ENCODE data around the gene ABR.

ABR gene

DNA sequence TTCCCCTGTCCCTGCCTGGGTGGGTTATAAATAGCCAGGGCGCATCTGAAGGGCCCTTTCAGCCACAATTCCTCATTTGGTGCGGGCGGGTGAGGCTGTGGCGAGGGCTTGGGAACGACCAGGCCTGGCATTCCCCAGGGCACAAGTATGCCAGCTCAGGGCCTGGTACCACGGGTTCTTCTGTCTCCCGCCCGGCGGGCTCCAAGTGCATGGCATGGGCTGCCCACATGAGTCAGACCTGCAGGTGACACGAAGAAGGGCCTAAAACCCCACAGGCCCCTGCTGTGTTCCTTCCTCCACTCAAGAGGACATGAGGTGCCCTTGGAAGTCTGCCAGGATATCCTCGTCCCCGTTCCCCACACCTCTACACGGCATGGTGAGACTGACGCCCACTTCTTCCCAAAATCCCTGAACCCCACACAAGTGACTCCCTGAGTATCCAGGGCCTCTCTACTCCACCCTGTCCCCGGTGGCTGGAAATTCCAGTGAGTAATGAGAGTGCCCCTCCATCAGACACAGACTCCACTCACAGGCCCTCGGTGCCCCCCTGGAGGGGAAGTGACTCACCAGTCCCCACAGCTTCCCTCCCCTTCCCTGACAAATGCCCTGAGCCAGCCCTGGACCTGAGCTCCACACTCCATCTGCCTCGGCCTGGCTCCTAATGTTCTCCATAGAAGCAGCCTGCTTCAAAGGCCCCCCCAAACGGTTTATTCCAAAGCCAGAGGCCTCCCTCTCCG is 68.8 kb downstream of the ABR start:
- ChIA-PET CTCF (interaction anchor here (0.8 to 1.3 kb wide), 5 partner anchors 11 to 78 kb away, joined by 3 to 7 read pairs (median 3); no protein-coding TSS in a partner anchor), POLR2A (interaction anchor here (0.6 kb wide), 1 partner anchor 109 kb away, joined by 3 read pairs; no protein-coding TSS in a partner anchor)
- Histone ChIP-seq H3K4me3 (ENCODE audit: control insufficient read depth in 1 of 7, extremely low read depth in 1 of 7, insufficient read depth in 4 of 7, low read depth in 2 of 7, low read length in 6 of 7) (peak overlapping the region in 4 of 7 experiments; percentile 19 to 40 (median 38)), H3K27ac (ENCODE audit: insufficient read depth in 1 of 2, low read depth in 1 of 2, low read length in 2 of 2, poor library complexity in 1 of 2, severe bottlenecking in 2 of 2) (peak overlapping the region; percentile 61 to 71), H3K9me3 (ENCODE audit: control extremely low read depth in 1 of 5, control insufficient read depth in 4 of 5, insufficient read depth in 2 of 5, low read depth in 1 of 5, low read length in 4 of 5) (no peaks in the 10 kb centered on the region), H3K4me1 (ENCODE audit: control extremely low read depth in 1 of 4, control insufficient read depth in 4 of 4, insufficient read depth in 4 of 4, low read length in 3 of 4) (peaks cover 0 to 66% (median 57%) of the 10 kb centered on the region in 4 experiments), H3K36me3 (ENCODE audit: control insufficient read depth in 4 of 4, insufficient read depth in 4 of 4, low read length in 3 of 4) (peaks cover 0 to 8% (median 0%) of the 10 kb centered on the region in 4 experiments), H3K27me3 (replicated peaks in 2 of 5; ENCODE audit: control insufficient read depth in 4 of 5, insufficient read depth in 5 of 5, low read length in 4 of 5) (no peaks in the 10 kb centered on the region)
- 30% methylated on average over 18 of the region's 19 CpGs for WGBS (ENCODE audit: insufficient coverage)
- DNase-seq = peak; percentile 82 to 94 (median 90)

- Histone ChIP-seq H3K4me1 (ENCODE audit: control extremely low read depth in 1 of 4, control insufficient read depth in 4 of 4, insufficient read depth in 4 of 4, low read length in 3 of 4) (peaks cover 0 to 69% (median 57%) of the 10 kb centered on the region in 4 experiments), H3K36me3 (ENCODE audit: control insufficient read depth in 4 of 4, insufficient read depth in 4 of 4, low read length in 3 of 4) (peaks cover 0 to 8% (median 0%) of the 10 kb centered on the region in 4 experiments), H3K27ac (ENCODE audit: insufficient read depth in 1 of 2, low read depth in 1 of 2, low read length in 2 of 2, poor library complexity in 1 of 2, severe bottlenecking in 2 of 2) (peak overlapping the region; percentile 61 to 71), H3K9me3 (ENCODE audit: control extremely low read depth in 1 of 5, control insufficient read depth in 4 of 5, insufficient read depth in 2 of 5, low read depth in 1 of 5, low read length in 4 of 5) (no peaks in the 10 kb centered on the region), H3K27me3 (replicated peaks in 2 of 5; ENCODE audit: control insufficient read depth in 4 of 5, insufficient read depth in 5 of 5, low read length in 4 of 5) (no peaks in the 10 kb centered on the region), H3K4me3 (ENCODE audit: control insufficient read depth in 1 of 7, extremely low read depth in 1 of 7, insufficient read depth in 4 of 7, low read depth in 2 of 7, low read length in 6 of 7) (peak overlapping the region in 2 of 7 experiments; percentile 11 to 73)
- no CpG with 5 or more reads among the region's 3 CpGs for WGBS (ENCODE audit: insufficient coverage)
- DNase-seq = no peak
- ChIA-PET CTCF (interaction anchor here (0.7 to 1.3 kb wide), 2 partner anchors 55 to 77 kb away, joined by 3 read pairs; no protein-coding TSS in a partner anchor), POLR2A (no interaction called here)
Observed at GRCh38 chr17:1110541-1110861, 69.3 kb downstream of the ABR start.

DNA sequence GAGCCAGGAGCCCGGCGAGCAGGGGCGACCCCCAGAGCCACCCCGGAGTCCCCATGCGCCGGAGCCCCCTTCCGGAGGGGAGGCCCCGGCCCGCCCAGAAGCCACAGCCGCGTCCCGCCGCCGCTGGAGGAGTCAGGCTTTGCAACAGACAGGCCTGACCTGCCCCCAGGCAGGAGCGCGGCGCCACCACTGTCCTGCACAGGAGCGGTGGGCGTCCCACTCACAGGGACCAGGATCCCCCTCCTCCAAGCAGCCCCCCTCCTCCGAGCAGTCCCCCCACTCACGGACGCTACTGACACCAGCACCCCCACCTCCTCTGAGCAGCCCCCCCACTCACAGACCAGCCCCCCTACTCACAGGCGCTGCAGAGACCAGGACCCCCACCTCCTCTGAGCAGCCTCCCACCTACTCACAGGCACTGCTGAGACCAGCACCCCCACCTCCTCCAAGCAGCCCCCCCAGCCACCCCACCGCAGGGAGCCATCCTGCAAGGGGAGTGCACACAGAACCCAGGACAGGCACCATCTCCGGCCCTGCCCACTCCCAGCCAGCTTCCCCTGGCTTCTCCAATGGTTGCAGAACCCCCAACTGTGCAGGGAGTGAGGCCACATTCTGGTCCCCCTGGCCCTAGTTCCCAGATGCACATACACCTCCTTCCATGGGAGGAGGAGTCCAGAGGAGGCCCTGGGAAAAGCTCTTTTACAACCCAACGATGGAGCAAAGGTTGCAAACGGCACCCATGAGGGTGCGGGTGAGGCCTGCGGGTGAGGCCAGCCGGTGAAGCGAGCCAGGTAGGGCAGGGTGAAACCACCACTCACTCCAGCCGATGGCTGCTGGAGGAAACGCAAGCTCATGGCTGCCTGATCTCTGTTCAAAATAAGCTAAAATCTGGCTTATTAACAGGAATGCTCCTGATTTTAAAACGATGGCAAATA is 69.9 kb downstream of the ABR start:
- H3K4me3 ChIP-seq (ENCODE audit: control insufficient read depth in 1 of 7, extremely low read depth in 1 of 7, insufficient read depth in 4 of 7, low read depth in 2 of 7, low read length in 6 of 7) = peak overlapping the region; percentile 39 to 91 (median 67)
- H3K27ac ChIP-seq (ENCODE audit: insufficient read depth in 1 of 2, low read depth in 1 of 2, low read length in 2 of 2, poor library complexity in 1 of 2, severe bottlenecking in 2 of 2) = peak overlapping the region in 1 of 2 experiments; percentile 58
- H3K4me1 ChIP-seq (ENCODE audit: control extremely low read depth in 1 of 4, control insufficient read depth in 4 of 4, insufficient read depth in 4 of 4, low read length in 3 of 4) = peaks cover 0 to 64% (median 50%) of the 10 kb centered on the region in 4 experiments
- H3K36me3 ChIP-seq (ENCODE audit: control insufficient read depth in 4 of 4, insufficient read depth in 4 of 4, low read length in 3 of 4) = peaks cover 0 to 8% (median 0%) of the 10 kb centered on the region in 4 experiments
- H3K9me3 ChIP-seq (ENCODE audit: control extremely low read depth in 1 of 5, control insufficient read depth in 4 of 5, insufficient read depth in 2 of 5, low read depth in 1 of 5, low read length in 4 of 5) = no peaks in the 10 kb centered on the region
- POLR2A ChIA-PET = no interaction called here
- DNase-seq = peak in 2 of 3 donors; percentile 39 to 68
- no peaks in the 10 kb centered on the region for H3K27me3 ChIP-seq (replicated peaks in 2 of 5; ENCODE audit: control insufficient read depth in 4 of 5, insufficient read depth in 5 of 5, low read length in 4 of 5)
- CTCF ChIA-PET = interaction anchor here (0.7 to 1.3 kb wide), 2 partner anchors 55 to 78 kb away, joined by 3 read pairs; no protein-coding TSS in a partner anchor
- 36% methylated on average over 20 of the region's 34 CpGs for WGBS (ENCODE audit: insufficient coverage)

GRCh38 chr17:1108765-1109605 is 70.8 kb downstream of the ABR start:
- DNase-seq = peak in 2 of 3 donors; percentile 54 to 73
- Histone ChIP-seq H3K9me3 (ENCODE audit: control extremely low read depth in 1 of 5, control insufficient read depth in 4 of 5, insufficient read depth in 2 of 5, low read depth in 1 of 5, low read length in 4 of 5) (no peaks in the 10 kb centered on the region), H3K36me3 (ENCODE audit: control insufficient read depth in 4 of 4, insufficient read depth in 4 of 4, low read length in 3 of 4) (peaks cover 0 to 14% (median 0%) of the 10 kb centered on the region in 4 experiments), H3K4me3 (ENCODE audit: control insufficient read depth in 1 of 7, extremely low read depth in 1 of 7, insufficient read depth in 4 of 7, low read depth in 2 of 7, low read length in 6 of 7) (peak overlapping the region; percentile 48 to 91 (median 73)), H3K27ac (ENCODE audit: insufficient read depth in 1 of 2, low read depth in 1 of 2, low read length in 2 of 2, poor library complexity in 1 of 2, severe bottlenecking in 2 of 2) (peak overlapping the region in 1 of 2 experiments; percentile 58), H3K27me3 (replicated peaks in 2 of 5; ENCODE audit: control insufficient read depth in 4 of 5, insufficient read depth in 5 of 5, low read length in 4 of 5) (no peaks in the 10 kb centered on the region), H3K4me1 (ENCODE audit: control extremely low read depth in 1 of 4, control insufficient read depth in 4 of 4, insufficient read depth in 4 of 4, low read length in 3 of 4) (peaks cover 0 to 59% (median 47%) of the 10 kb centered on the region in 4 experiments)
- under 1% methylated on average over 44 of the region's 103 CpGs for WGBS (ENCODE audit: insufficient coverage)
- ChIA-PET CTCF (no interaction called here), POLR2A (interaction anchor here (1.0 to 1.2 kb wide), 2 partner anchors 12 to 21 kb away, joined by 3 read pairs; no protein-coding TSS in a partner anchor)

DNA sequence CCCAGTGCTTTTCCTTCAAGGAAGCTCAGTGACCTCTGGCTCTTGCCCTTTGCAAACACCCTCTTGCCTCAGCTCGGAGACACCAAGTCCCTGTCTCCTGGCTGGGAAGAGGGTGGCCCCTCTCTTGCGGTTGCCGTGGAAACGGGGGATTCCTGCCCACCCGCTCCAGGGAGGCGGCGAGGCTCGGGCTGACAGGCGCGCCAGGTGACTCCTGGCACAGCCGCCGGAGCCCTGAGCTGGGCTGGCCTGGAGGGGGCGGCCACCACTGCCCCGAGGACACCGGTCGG is 71.4 kb downstream of the ABR start:
- WGBS (ENCODE audit: insufficient coverage) = 2% methylated on average over 15 of the region's 16 CpGs
- peaks cover 0 to 14% (median 0%) of the 10 kb centered on the region in 4 experiments for H3K36me3 ChIP-seq (ENCODE audit: control insufficient read depth in 4 of 4, insufficient read depth in 4 of 4, low read length in 3 of 4)
- no peaks in the 10 kb centered on the region for H3K9me3 ChIP-seq (ENCODE audit: control extremely low read depth in 1 of 5, control insufficient read depth in 4 of 5, insufficient read depth in 2 of 5, low read depth in 1 of 5, low read length in 4 of 5)
- no peak overlapping the region for H3K27ac ChIP-seq (ENCODE audit: insufficient read depth in 1 of 2, low read depth in 1 of 2, low read length in 2 of 2, poor library complexity in 1 of 2, severe bottlenecking in 2 of 2)
- H3K4me1 ChIP-seq (ENCODE audit: control extremely low read depth in 1 of 4, control insufficient read depth in 4 of 4, insufficient read depth in 4 of 4, low read length in 3 of 4) = peaks cover 0 to 55% (median 47%) of the 10 kb centered on the region in 4 experiments
- ChIA-PET POLR2A (interaction anchor here (1.0 to 1.2 kb wide), 2 partner anchors 11 to 21 kb away, joined by 3 read pairs; no protein-coding TSS in a partner anchor), CTCF (no interaction called here)
- H3K27me3 ChIP-seq (replicated peaks in 2 of 5; ENCODE audit: control insufficient read depth in 4 of 5, insufficient read depth in 5 of 5, low read length in 4 of 5) = no peaks in the 10 kb centered on the region
- DNase-seq = no peak
- peak overlapping the region; percentile 48 to 91 (median 73) for H3K4me3 ChIP-seq (ENCODE audit: control insufficient read depth in 1 of 7, extremely low read depth in 1 of 7, insufficient read depth in 4 of 7, low read depth in 2 of 7, low read length in 6 of 7)

DNA sequence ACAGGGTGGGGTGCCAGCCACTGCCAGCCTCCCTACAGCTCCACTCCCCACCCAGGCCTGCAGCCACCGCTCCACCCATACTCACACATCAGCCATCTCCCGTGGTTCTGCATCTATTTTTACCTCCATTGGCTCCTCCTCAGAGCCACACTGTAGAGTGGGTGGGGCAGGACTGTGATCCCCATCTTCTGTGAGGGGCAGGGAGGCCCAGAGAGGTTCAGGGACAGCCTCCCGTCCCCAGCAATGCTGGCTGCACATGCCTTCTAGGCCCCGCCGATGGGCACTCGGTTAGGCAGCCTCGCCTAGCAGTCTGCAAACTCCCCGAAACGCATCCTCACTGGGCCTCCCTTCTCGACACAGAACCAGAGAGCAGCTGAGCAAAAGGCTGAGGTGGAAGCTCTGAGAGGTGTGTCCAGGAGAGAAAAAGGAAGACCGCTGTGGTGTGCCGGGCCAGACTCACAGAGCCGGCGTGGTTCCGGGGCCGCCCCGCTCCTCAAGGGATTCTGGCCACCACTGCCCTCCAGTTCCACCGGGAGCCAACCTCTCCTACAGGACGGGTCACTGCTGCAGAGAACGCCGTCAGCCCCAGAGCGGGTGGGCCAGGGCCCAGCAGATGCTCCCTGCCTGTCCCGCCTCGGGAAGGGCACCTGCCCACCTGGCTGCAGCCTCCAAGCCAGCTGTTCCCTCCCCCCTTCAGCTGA is 71.9 kb downstream of the ABR start:
- CTCF ChIA-PET = no interaction called here
- H3K27me3 ChIP-seq (replicated peaks in 2 of 5; ENCODE audit: control insufficient read depth in 4 of 5, insufficient read depth in 5 of 5, low read length in 4 of 5) = no peaks in the 10 kb centered on the region
- H3K27ac ChIP-seq (ENCODE audit: insufficient read depth in 1 of 2, low read depth in 1 of 2, low read length in 2 of 2, poor library complexity in 1 of 2, severe bottlenecking in 2 of 2) = no peak overlapping the region
- POLR2A ChIA-PET = interaction anchor here (1.0 to 1.2 kb wide), 2 partner anchors 11 to 20 kb away, joined by 3 read pairs; no protein-coding TSS in a partner anchor
- no peak for DNase-seq
- peaks cover 0 to 55% (median 47%) of the 10 kb centered on the region in 4 experiments for H3K4me1 ChIP-seq (ENCODE audit: control extremely low read depth in 1 of 4, control insufficient read depth in 4 of 4, insufficient read depth in 4 of 4, low read length in 3 of 4)
- H3K9me3 ChIP-seq (ENCODE audit: control extremely low read depth in 1 of 5, control insufficient read depth in 4 of 5, insufficient read depth in 2 of 5, low read depth in 1 of 5, low read length in 4 of 5) = no peaks in the 10 kb centered on the region
- peak overlapping the region; percentile 48 to 91 (median 73) for H3K4me3 ChIP-seq (ENCODE audit: control insufficient read depth in 1 of 7, extremely low read depth in 1 of 7, insufficient read depth in 4 of 7, low read depth in 2 of 7, low read length in 6 of 7)
- peaks cover 0 to 18% (median 0%) of the 10 kb centered on the region in 4 experiments for H3K36me3 ChIP-seq (ENCODE audit: control insufficient read depth in 4 of 4, insufficient read depth in 4 of 4, low read length in 3 of 4)
- 82% methylated on average over 20 of the region's 24 CpGs for whole genome bisulfite sequencing (ENCODE audit: insufficient coverage)
